ENCODE data around the gene RAP1A. TPM values are rescaled to one million over a fixed set of nuclear protein-coding genes. Genes with fewer than 3 reads are reported as not detected.
A peak's percentile ranks its signal among the peaks of the same experiment; 100 is the strongest.
"Not testable (repeated sequence)": the region's sequence is repeated elsewhere in the genome, so short reads cannot be mapped to it uniquely, and the experiment has no call there.

The RAP1A gene
- total and polyA plus RNA-seq, 2 donors (not counting 3 experiments of a cell fraction or from before 2014, with no cell fraction given) = 17.8 to 56.4 TPM

GRCh38 chr1:111685293-111686153, 65.9 kb downstream of the RAP1A start:
- POLR2A ChIA-PET; H3K4me3 ChIP-seq (replicated peaks in 1 of 3; ENCODE audit: insufficient read depth in 1 of 3, low read depth in 1 of 3, low read length in 3 of 3); H3K79me2 ChIP-seq (ENCODE audit: control insufficient read depth, insufficient read depth, low read length); DNase-seq (ENCODE audit: low read depth, low spot score); intact Hi-C loops (cut with micrococcal nuclease); H3K9me1 ChIP-seq (replicated peaks; ENCODE audit: control insufficient read depth, extremely low read depth, insufficient read depth, low read length); dilution Hi-C loops (cut with MboI; ENCODE audit: extremely low pct_ligation_motif_present, low sequenced_read_pairs); H2AFZ ChIP-seq (ENCODE audit: low read depth, low read length); H3K4me1 ChIP-seq (ENCODE audit: control insufficient read depth, extremely low read depth, insufficient read depth, low read length); FAIRE-seq; BruUV-seq (replicated peaks); H3K9ac ChIP-seq (replicated peaks; ENCODE audit: extremely low read depth, insufficient read depth, low read length); H4K20me1 ChIP-seq (replicated peaks; ENCODE audit: control insufficient read depth, extremely low read depth, insufficient read depth, low read length); H3K27ac ChIP-seq (ENCODE audit: insufficient read depth, low read depth, low read length); H3K36me3 ChIP-seq (ENCODE audit: control insufficient read depth in 2 of 2, extremely low read depth in 1 of 2, insufficient read depth in 2 of 2, low read length in 2 of 2); H3K9me3 ChIP-seq (replicated peaks; ENCODE audit: control insufficient read depth, insufficient read depth, low read length); H3K4me2 ChIP-seq (ENCODE audit: insufficient read depth, low read length); H3K27me3 ChIP-seq (ENCODE audit: control insufficient read depth in 2 of 2, insufficient read depth in 2 of 2, low read length in 2 of 2): not testable (repeated sequence)
- CTCF ChIA-PET = interaction anchor here (0.8 kb wide), 1 partner anchor 33 kb away, joined by 3 read pairs; no protein-coding TSS in a partner anchor

- BruUV-seq (replicated peaks) = no TSS peak
- Histone ChIP-seq H3K4me2 (ENCODE audit: insufficient read depth, low read length) (no peak overlapping the region), H3K9me1 (replicated peaks; ENCODE audit: control insufficient read depth, extremely low read depth, insufficient read depth, low read length) (no peaks in the 10 kb centered on the region), H3K9ac (replicated peaks; ENCODE audit: extremely low read depth, insufficient read depth, low read length) (no peak overlapping the region), H3K27me3 (ENCODE audit: control insufficient read depth in 2 of 2, insufficient read depth in 2 of 2, low read length in 2 of 2) (no peaks in the 10 kb centered on the region), H2AFZ (ENCODE audit: low read depth, low read length) (no peak overlapping the region), H3K79me2 (ENCODE audit: control insufficient read depth, insufficient read depth, low read length) (peaks cover 7% of the 10 kb centered on the region), H3K36me3 (ENCODE audit: control insufficient read depth in 2 of 2, extremely low read depth in 1 of 2, insufficient read depth in 2 of 2, low read length in 2 of 2) (peaks cover 0 to 2% of the 10 kb centered on the region in 2 experiments), H3K9me3 (replicated peaks; ENCODE audit: control insufficient read depth, insufficient read depth, low read length) (no peaks in the 10 kb centered on the region), H4K20me1 (replicated peaks; ENCODE audit: control insufficient read depth, extremely low read depth, insufficient read depth, low read length) (no peaks in the 10 kb centered on the region), H3K4me1 (ENCODE audit: control insufficient read depth, extremely low read depth, insufficient read depth, low read length) (no peaks in the 10 kb centered on the region), H3K4me3 (replicated peaks in 1 of 3; ENCODE audit: insufficient read depth in 1 of 3, low read depth in 1 of 3, low read length in 3 of 3) (no peak overlapping the region), H3K27ac (ENCODE audit: insufficient read depth, low read depth, low read length) (no peak overlapping the region)
- POLR2A ChIA-PET = no interaction called here
- TF ChIP-seq MAX (IDR thresholded peaks at IDR 0.05; ENCODE audit: insufficient read depth, insufficient read length) (no peak), POLR2A (IDR thresholded peaks at IDR 0.05; ENCODE audit: low read depth, low read length) (no peak), FOS (IDR thresholded peaks at IDR 0.05; ENCODE audit: borderline replicate concordance, insufficient read depth, low read length) (no peak), JUN (IDR thresholded peaks at IDR 0.05; ENCODE audit: borderline replicate concordance, insufficient read depth, insufficient read length, low read depth) (no peak), EZH2 (IDR thresholded peaks at IDR 0.05; ENCODE audit: borderline replicate concordance, low read depth, low read length, severe bottlenecking) (no peak), MYC (IDR thresholded peaks at IDR 0.05; ENCODE audit: low read depth, low read length) (no peak), POLR2AphosphoS5 (IDR thresholded peaks at IDR 0.05; ENCODE audit: insufficient read depth, low read depth, low read length) (no peak), GATA2 (IDR thresholded peaks at IDR 0.05; ENCODE audit: insufficient read depth, insufficient read length, low read depth, low read length) (no peak), CTCF (IDR thresholded peaks at IDR 0.05; ENCODE audit: extremely low read depth in 1 of 2, insufficient read depth in 1 of 2, low read depth in 1 of 2, low read length in 2 of 2) (no peak)
- DNase-seq (ENCODE audit: low read depth, low spot score) = peak; percentile 75
- FAIRE-seq = no peak
- CTCF ChIA-PET = interaction anchor here (0.8 to 3.6 kb wide), 8 partner anchors 13 to 210 kb away, joined by 3 to 18 read pairs (median 3); no protein-coding TSS in a partner anchor
- intact Hi-C loops (cut with micrococcal nuclease) = no loop called here
- dilution Hi-C loops (cut with MboI; ENCODE audit: extremely low pct_ligation_motif_present, low sequenced_read_pairs) = no loop called here
These were observed 70.7 kb downstream of the RAP1A start for GRCh38 chr1:111690306-111690617.
